A673 (cell line): ENCODE measurements around the gene OBSCN. TPM values are rescaled to one million over a fixed set of nuclear protein-coding genes. Genes with fewer than 3 reads are reported as not detected.

Experiments
- BruUV-seq: library from RNA; stranded (reverse); fragments of 400-500 nt; replicated peaks from 2 replicates; lab custom pipeline; 2021; lab: Mats Ljungman, UMichigan
- CTCF ChIA-PET: fragments of 300-600 bp; sonication (Branson Sonifier 250); formaldehyde crosslinking; loops from one replicate; lab custom pipeline; 2022; ENCODE audit warnings: antibody characterized with exemption; lab: Charles Lee
- POLR2A ChIA-PET: fragments of 300-600 bp; sonication (Branson Sonifier 250); formaldehyde crosslinking; loops from one replicate; lab custom pipeline; 2022; ENCODE audit warnings: antibody characterized with exemption; ENCODE audit not compliant: low non-redundant PET; lab: Charles Lee
- DNase-seq: peaks from one replicate; pipeline ENCODE4 v3.0.0-alpha.2; 2015; ENCODE audit warnings: low spot score
- H3K27ac ChIP-seq: fragments of 200-600 bp; sonication (generic); 2 replicates; pipeline ENCODE4 v1.5.1; 2016; ENCODE audit warnings: mixed run types, low read depth, mild to moderate bottlenecking, mixed read lengths, antibody characterized with exemption, low read length; ENCODE audit not compliant: poor library complexity, severe bottlenecking
- H3K27me3 ChIP-seq: fragments of 200-600 bp; sonication (generic); replicated peaks from 2 replicates; pipeline ENCODE4 v1.6.1; 2017; ENCODE audit warnings: mixed run types, low read depth, mild to moderate bottlenecking, mixed read lengths, antibody characterized with exemption, low read length; ENCODE audit not compliant: insufficient read depth, poor library complexity
- H3K36me3 ChIP-seq: fragments of 200-600 bp; sonication (generic); 2 replicates; pipeline ENCODE4 v1.6.1; 2016; ENCODE audit warnings: mixed run types, mild to moderate bottlenecking, mixed read lengths, antibody characterized with exemption, low read length; ENCODE audit not compliant: insufficient read depth, poor library complexity, severe bottlenecking
- H3K4me1 ChIP-seq: fragments of 200-600 bp; sonication (generic); 2 replicates; pipeline ENCODE4 v1.6.1; 2017; ENCODE audit warnings: mixed run types, mild to moderate bottlenecking, mixed read lengths, antibody characterized with exemption, low read length; ENCODE audit not compliant: insufficient read depth, poor library complexity, severe bottlenecking
- H3K4me3 ChIP-seq: fragments of 200-600 bp; sonication (generic); 2 replicates; pipeline ENCODE4 v1.5.1; 2016; ENCODE audit warnings: low read depth, mixed run types, mild to moderate bottlenecking, mixed read lengths, low read length; ENCODE audit not compliant: poor library complexity, severe bottlenecking
- H3K9me3 ChIP-seq: fragments of 200-600 bp; sonication (generic); 2 replicates; pipeline ENCODE4 v1.6.1; 2016; ENCODE audit warnings: mixed run types, low read depth, mild to moderate bottlenecking, mixed read lengths, antibody characterized with exemption, low read length; ENCODE audit not compliant: poor library complexity, severe bottlenecking
- EZH2 ChIP-seq: fragments of 200-600 bp; sonication (generic); IDR thresholded peaks from 2 replicates; pipeline ENCODE4 v1.6.1; 2017; ENCODE audit warnings: borderline replicate concordance, low read depth, mild to moderate bottlenecking, mixed read lengths, antibody characterized with exemption, low read length; ENCODE audit not compliant: poor library complexity, severe bottlenecking
- intact Hi-C: fragments of 100-400 bp; cut with micrococcal nuclease; formaldehyde crosslinking; loops from one replicate; pipeline ENCODE4 v1.10.0; 2022; ENCODE audit not compliant: unreplicated experiment
- total RNA-seq: library from RNA; stranded (reverse); gene quantifications from 2 replicates; pipeline ENCODE4 v1.2.3, GENCODE V29; 2021
- TF ChIP-seq, protein P1 (sequence below): fragments of 300-800, 200-600 bp; sonication (generic); conservative IDR thresholded peaks from 2 replicates; pipeline ENCODE4 v1.5.1; 2017; ENCODE audit warnings: low read depth, mild to moderate bottlenecking, antibody characterized with exemption, low read length, moderate library complexity, mixed read lengths

The OBSCN gene
- total RNA-seq, 1 experiment from 2014 or later, result 37.7 TPM

DNA sequence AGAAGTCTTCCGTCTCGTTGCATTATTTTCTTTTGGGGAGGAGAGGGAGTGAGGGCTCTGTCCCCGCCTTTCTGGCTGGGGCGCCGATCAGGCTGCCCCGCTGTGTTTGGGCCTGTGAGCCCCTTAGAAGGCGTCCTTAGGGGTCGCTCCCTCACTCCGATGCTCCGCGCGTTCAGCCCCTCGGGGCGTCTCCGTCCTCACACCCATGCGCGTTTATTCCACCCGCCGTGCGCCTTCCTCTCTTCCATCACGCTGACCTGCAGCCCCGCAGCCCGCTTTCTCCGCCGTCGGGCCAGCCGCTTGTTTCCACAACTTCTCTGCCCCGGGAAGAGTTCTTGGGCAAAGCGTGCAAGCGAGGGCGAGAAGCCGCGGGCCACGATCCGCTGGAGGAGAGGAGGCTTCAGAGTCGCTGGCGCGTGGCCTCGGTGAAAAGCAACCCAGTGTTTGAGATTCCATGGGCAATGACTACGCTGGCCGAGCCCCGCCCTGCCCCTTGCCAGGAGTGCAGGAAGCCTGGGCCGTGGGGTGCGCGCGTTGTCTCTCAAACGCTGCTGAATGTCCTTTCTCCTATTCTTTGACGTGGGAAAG, 171.1 kb downstream of the OBSCN start:
- POLR2A ChIA-PET, result no interaction called here
- CTCF ChIA-PET, result interaction anchor here (0.5 kb wide), 1 partner anchor 28 kb away, joined by 7 read pairs; the partner anchor contains the start of gene TRIM11

DNA sequence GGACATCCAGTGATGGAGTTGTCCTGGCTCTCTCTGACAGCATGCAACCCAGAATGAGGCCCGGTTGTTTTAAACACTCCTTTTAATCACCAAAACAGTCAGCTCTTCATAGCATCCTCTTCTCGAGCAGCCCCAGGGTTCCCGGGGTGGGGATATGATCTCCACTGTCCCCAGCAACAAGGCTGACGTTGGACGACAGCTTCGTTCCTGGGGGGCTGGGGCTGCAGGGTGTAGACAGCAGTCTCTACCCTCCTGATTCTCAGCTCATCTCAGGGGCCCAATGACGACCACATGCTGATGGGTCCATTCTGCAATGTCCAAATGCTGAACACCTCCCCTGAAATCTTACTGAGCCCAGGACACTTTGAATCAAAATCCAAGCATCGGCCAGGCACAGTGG, 171.8 kb downstream of the OBSCN start:
- intact Hi-C loops, result loop anchor here (5.0 kb wide), 1 partner anchor 123 kb away; no protein-coding TSS in a partner anchor
- TF ChIP-seq, protein P1, sequence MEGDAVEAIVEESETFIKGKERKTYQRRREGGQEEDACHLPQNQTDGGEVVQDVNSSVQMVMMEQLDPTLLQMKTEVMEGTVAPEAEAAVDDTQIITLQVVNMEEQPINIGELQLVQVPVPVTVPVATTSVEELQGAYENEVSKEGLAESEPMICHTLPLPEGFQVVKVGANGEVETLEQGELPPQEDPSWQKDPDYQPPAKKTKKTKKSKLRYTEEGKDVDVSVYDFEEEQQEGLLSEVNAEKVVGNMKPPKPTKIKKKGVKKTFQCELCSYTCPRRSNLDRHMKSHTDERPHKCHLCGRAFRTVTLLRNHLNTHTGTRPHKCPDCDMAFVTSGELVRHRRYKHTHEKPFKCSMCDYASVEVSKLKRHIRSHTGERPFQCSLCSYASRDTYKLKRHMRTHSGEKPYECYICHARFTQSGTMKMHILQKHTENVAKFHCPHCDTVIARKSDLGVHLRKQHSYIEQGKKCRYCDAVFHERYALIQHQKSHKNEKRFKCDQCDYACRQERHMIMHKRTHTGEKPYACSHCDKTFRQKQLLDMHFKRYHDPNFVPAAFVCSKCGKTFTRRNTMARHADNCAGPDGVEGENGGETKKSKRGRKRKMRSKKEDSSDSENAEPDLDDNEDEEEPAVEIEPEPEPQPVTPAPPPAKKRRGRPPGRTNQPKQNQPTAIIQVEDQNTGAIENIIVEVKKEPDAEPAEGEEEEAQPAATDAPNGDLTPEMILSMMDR, result no peak
- TF ChIP-seq EZH2, result no peak
- Histone ChIP-seq H3K4me3 (no peak overlapping the region), H3K36me3 (no peaks in the 10 kb centered on the region), H3K9me3 (no peaks in the 10 kb centered on the region), H3K27ac (no peak overlapping the region), H3K4me1 (peaks cover 5% of the 10 kb centered on the region), H3K27me3 (no peaks in the 10 kb centered on the region)
- BruUV-seq, result no TSS peak
- DNase-seq, result no peak
- ChIA-PET CTCF (interaction anchor here (0.5 kb wide), 1 partner anchor 27 kb away, joined by 7 read pairs; the partner anchor contains the start of gene TRIM11), POLR2A (no interaction called here)

More for the DNA sequence above, 171.1 kb downstream of the OBSCN start:
- no peak for TF ChIP-seq EZH2
- TF ChIP-seq, protein P1, result no peak
- Histone ChIP-seq H3K4me3 (peak overlapping the region; percentile 75), H3K4me1 (peaks cover 5% of the 10 kb centered on the region), H3K27ac (peak overlapping the region; percentile 71), H3K36me3 (no peaks in the 10 kb centered on the region), H3K9me3 (no peaks in the 10 kb centered on the region), H3K27me3 (no peaks in the 10 kb centered on the region)
- no TSS peak for BruUV-seq
- peak; percentile 20 for DNase-seq
- intact Hi-C loops, result loop anchor here (5.0 kb wide), 1 partner anchor 123 kb away; no protein-coding TSS in a partner anchor

DNA sequence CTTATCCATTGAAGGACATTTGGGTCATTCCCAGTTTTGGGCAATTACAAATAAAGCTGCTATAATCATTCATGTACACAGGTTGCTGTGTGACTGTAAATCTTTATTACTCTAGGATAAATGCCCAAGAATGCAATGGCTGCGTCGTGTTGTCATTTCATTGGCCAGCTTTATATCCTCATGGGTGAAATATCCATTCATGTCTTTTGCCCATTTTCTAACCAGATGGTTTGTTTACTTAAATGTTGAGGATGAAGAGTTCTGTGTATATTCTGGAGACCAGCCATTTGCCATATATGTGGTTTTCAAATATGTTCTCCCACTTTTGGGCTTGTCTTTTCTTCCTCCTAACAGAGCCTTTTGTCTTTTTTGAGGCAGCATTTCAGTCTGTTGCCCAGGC, 173.5 kb downstream of the OBSCN start:
- Histone ChIP-seq H3K27me3 (no peaks in the 10 kb centered on the region), H3K4me1 (peaks cover 5% of the 10 kb centered on the region), H3K27ac (no peak overlapping the region), H3K9me3 (no peaks in the 10 kb centered on the region), H3K4me3 (no peak overlapping the region), H3K36me3 (no peaks in the 10 kb centered on the region)
- CTCF ChIA-PET, result no interaction called here
- no peak for DNase-seq
- no TSS peak for BruUV-seq
- no peak for TF ChIP-seq EZH2
- TF ChIP-seq, protein P1, result no peak
- intact Hi-C loops, result no loop called here
- POLR2A ChIA-PET, result no interaction called here
